Gastroesophageal sphincter (tissue), 4 donors: ENCODE measurements around the gene PRR20G. TPM values are rescaled to one million over a fixed set of nuclear protein-coding genes. Genes with fewer than 3 reads are reported as not detected.

Source experiments
- ATAC-seq: fragments of 150-250 bp; one replicate; pipeline ENCODE4 v1.9.1; 2016; ENCODE audit warnings: mild to moderate bottlenecking, moderate library complexity
- H3K27ac ChIP-seq, 4 donors: fragments of 200-600 bp; sonication (generic) in 3 of 4; 1 replicate in 3 of 4; 2 replicates in 1 of 4; pipeline ENCODE4 v1.5.1; 2016 to 2019
- H3K27me3 ChIP-seq: fragments of 200-600 bp; sonication (generic); one replicate; pipeline ENCODE4 v1.5.1; 2019
- H3K36me3 ChIP-seq, 2 donors: fragments of 200-600 bp; sonication (generic); one replicate each; pipeline ENCODE4 v1.5.1; 2019; ENCODE audit warnings: control low read depth in 1 of 2
- H3K4me1 ChIP-seq, 3 donors: fragments of 200-600 bp; sonication (generic); 1 replicate in 2 of 3; 2 replicates in 1 of 3; pipeline ENCODE4 v1.5.1; 2016 to 2019; ENCODE audit warnings: control low read depth in 2 of 3
- H3K4me3 ChIP-seq, 2 donors: fragments of 200-600 bp; sonication (generic); one replicate each; pipeline ENCODE4 v1.5.1; 2019; ENCODE audit warnings: mild to moderate bottlenecking in 1 of 2, moderate library complexity in 1 of 2
- H3K9me3 ChIP-seq, 3 donors: fragments of 200-600 bp; sonication (generic); one replicate each; pipeline ENCODE4 v1.5.1; 2017 to 2019; ENCODE audit warnings: control low read depth in 2 of 3
- EP300 ChIP-seq: sonication (generic); formaldehyde crosslinking; IDR thresholded peaks from one replicate; pipeline ENCODE4 v1.6.1; 2017; ENCODE audit warnings: antibody characterized with exemption, mild to moderate bottlenecking
- POLR2A ChIP-seq, 2 donors: fragments of 450-650 bp; IDR thresholded peaks; one replicate each; pipeline ENCODE4 v1.6.1; 2017; ENCODE audit warnings: antibody characterized with exemption in 2 of 2, mild to moderate bottlenecking in 2 of 2, moderate library complexity in 1 of 2
- POLR2AphosphoS5 ChIP-seq: sonication (generic); formaldehyde crosslinking; IDR thresholded peaks from one replicate; pipeline ENCODE4 v1.6.1; 2017; ENCODE audit warnings: antibody characterized with exemption
- WGBS, 2 donors: methylation state at CpG; one replicate each; pipeline ENCODE4 v1.1.5; 2018; ENCODE audit warnings: low coverage in 1 of 2; 5-methylcytosine and 5-hydroxymethylcytosine counted together
- total RNA-seq, 4 donors: library from RNA; depleted of rRNA; stranded (reverse); fragments of >200 nt; gene quantifications; one replicate each; pipeline ENCODE4 v1.1.0, GENCODE V29; 2016
- TF ChIP-seq, protein P1 (sequence below), 4 experiments: fragments of 200-600 bp in 2 of 4; fragments of 450-650 bp in 2 of 4; sonication (generic) in 1 of 4; IDR thresholded peaks; one replicate each; pipeline ENCODE4 v1.5.1; 2017 to 2019; ENCODE audit warnings: antibody characterized with exemption in 4 of 4, mild to moderate bottlenecking in 2 of 4, moderate library complexity in 2 of 4

Gene PRR20G
- total RNA-seq, 4 donors from 2014 or later: not detected

GRCh38 chr3:127259882-127260281, 28.0 kb downstream of the PRR20G start:
- WGBS, 2 donors: 26 to 28% methylated on average over 3 to 4 of the region's 4 CpGs
- H3K4me1 ChIP-seq: no peaks in the 10 kb centered on the region

GRCh38 chr3:127258733-127259132, 29.1 kb downstream of the PRR20G start:
- 75 to 80% methylated on average over 1 of the region's 2 CpGs for WGBS, 2 donors
- H3K27ac ChIP-seq: no peak overlapping the region
- no peaks in the 10 kb centered on the region for H3K4me1 ChIP-seq
- no peaks in the 10 kb centered on the region for H3K9me3 ChIP-seq
- no peaks in the 10 kb centered on the region for H3K36me3 ChIP-seq
- TF ChIP-seq, protein P1, sequence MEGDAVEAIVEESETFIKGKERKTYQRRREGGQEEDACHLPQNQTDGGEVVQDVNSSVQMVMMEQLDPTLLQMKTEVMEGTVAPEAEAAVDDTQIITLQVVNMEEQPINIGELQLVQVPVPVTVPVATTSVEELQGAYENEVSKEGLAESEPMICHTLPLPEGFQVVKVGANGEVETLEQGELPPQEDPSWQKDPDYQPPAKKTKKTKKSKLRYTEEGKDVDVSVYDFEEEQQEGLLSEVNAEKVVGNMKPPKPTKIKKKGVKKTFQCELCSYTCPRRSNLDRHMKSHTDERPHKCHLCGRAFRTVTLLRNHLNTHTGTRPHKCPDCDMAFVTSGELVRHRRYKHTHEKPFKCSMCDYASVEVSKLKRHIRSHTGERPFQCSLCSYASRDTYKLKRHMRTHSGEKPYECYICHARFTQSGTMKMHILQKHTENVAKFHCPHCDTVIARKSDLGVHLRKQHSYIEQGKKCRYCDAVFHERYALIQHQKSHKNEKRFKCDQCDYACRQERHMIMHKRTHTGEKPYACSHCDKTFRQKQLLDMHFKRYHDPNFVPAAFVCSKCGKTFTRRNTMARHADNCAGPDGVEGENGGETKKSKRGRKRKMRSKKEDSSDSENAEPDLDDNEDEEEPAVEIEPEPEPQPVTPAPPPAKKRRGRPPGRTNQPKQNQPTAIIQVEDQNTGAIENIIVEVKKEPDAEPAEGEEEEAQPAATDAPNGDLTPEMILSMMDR (IDR thresholded peaks at IDR 0.05): no peak
- TF ChIP-seq POLR2AphosphoS5: no peak
- no peak for TF ChIP-seq POLR2A (IDR thresholded peaks at IDR 0.05)
- no peak for TF ChIP-seq EP300
- ATAC-seq: no peak
- H3K4me3 ChIP-seq: no peak overlapping the region
- peaks cover 18% of the 10 kb centered on the region for H3K27me3 ChIP-seq

More at GRCh38 chr3:127259882-127260281, 28.0 kb downstream of the PRR20G start:
- no peak for TF ChIP-seq POLR2AphosphoS5
- TF ChIP-seq, protein P1 (IDR thresholded peaks at IDR 0.05): no peak
- no peak for TF ChIP-seq EP300
- TF ChIP-seq POLR2A (IDR thresholded peaks at IDR 0.05): no peak
- Histone ChIP-seq H3K36me3 (no peaks in the 10 kb centered on the region), H3K9me3 (no peaks in the 10 kb centered on the region), H3K4me3 (no peak overlapping the region), H3K27ac (no peak overlapping the region), H3K27me3 (peaks cover 18% of the 10 kb centered on the region)
- no peak for ATAC-seq

- Histone ChIP-seq H3K27ac (no peak overlapping the region), H3K4me1 (no peaks in the 10 kb centered on the region), H3K27me3 (peaks cover 19% of the 10 kb centered on the region), H3K4me3 (no peak overlapping the region), H3K36me3 (no peaks in the 10 kb centered on the region), H3K9me3 (no peaks in the 10 kb centered on the region)
- TF ChIP-seq POLR2A (IDR thresholded peaks at IDR 0.05) (no peak), EP300 (no peak), POLR2AphosphoS5 (no peak)
- TF ChIP-seq, protein P1 (IDR thresholded peaks at IDR 0.05): no peak
- ATAC-seq: no peak
- 62 to 75% methylated on average over 2 to 4 of the region's 5 CpGs for WGBS, 2 donors
These were observed 30.5 kb downstream of the PRR20G start for GRCh38 chr3:127257351-127257750.

GRCh38 chr3:127256733-127257271, 31.0 kb downstream of the PRR20G start:
- no peak for ATAC-seq
- WGBS, 2 donors: 64 to 88% methylated on average over 8 of the region's 10 CpGs
- TF ChIP-seq POLR2AphosphoS5: no peak
- no peak for TF ChIP-seq EP300
- no peak for TF ChIP-seq POLR2A (IDR thresholded peaks at IDR 0.05)
- TF ChIP-seq, protein P1 (IDR thresholded peaks at IDR 0.05): no peak

GRCh38 chr3:127256138-127256537, 31.7 kb downstream of the PRR20G start:
- H3K36me3 ChIP-seq: no peaks in the 10 kb centered on the region
- H3K27me3 ChIP-seq: peaks cover 24% of the 10 kb centered on the region
- TF ChIP-seq, protein P1 (IDR thresholded peaks at IDR 0.05): no peak
- TF ChIP-seq POLR2AphosphoS5: no peak
- no peak for TF ChIP-seq POLR2A (IDR thresholded peaks at IDR 0.05)
- no peak for TF ChIP-seq EP300
- no peak for ATAC-seq
- H3K9me3 ChIP-seq: no peaks in the 10 kb centered on the region
- no peak overlapping the region for H3K27ac ChIP-seq
- H3K4me3 ChIP-seq: no peak overlapping the region
- WGBS, 2 donors: 62 to 70% methylated on average over 3 of the region's 5 CpGs
- H3K4me1 ChIP-seq: no peaks in the 10 kb centered on the region

More at GRCh38 chr3:127256733-127257271, 31.0 kb downstream of the PRR20G start:
- Histone ChIP-seq H3K4me3 (no peak overlapping the region), H3K27me3 (peaks cover 24% of the 10 kb centered on the region), H3K4me1 (no peaks in the 10 kb centered on the region), H3K36me3 (no peaks in the 10 kb centered on the region), H3K27ac (no peak overlapping the region), H3K9me3 (no peaks in the 10 kb centered on the region)
